Uterine smooth muscle cell (primary cell): ENCODE measurements around the gene NAA50. TPM values are rescaled to one million over a fixed set of nuclear protein-coding genes. Genes with fewer than 3 reads are reported as not detected.

Source experiments
- total RNA-seq: library from RNA; depleted of rRNA; stranded (reverse); fragments of >200 nt; gene quantifications from 2 replicates; pipeline ENCODE4 v1.2.3, GENCODE V29; 2014

NAA50 gene
- 186 and 299 TPM in 2 replicates for total RNA-seq

GRCh38 chr3:113745756-113746547 is at the start of gene NAA50:
TSS of gene NAA50 (minus strand) at chr3:113746249. CDS start at chr3:113745949, 300 bp downstream.

GRCh38 chr3:113746548-113747282 is 666 bp upstream of the NAA50 start, which contains the start of gene ATP6V1A:
TSS of gene ATP6V1A (plus strand) at chr3:113747035. CDS start at chr3:113778754, 31,719 bp downstream.

GRCh38 chr3:113695786-113696645 is 50.0 kb downstream of the NAA50 start, which contains the start of gene USF3:
TSS of gene USF3 (minus strand) at chr3:113696642. CDS start at chr3:113674878, 21,764 bp downstream.

Other genes with a start within 250 kb of the NAA50 start
- 12.9 and 17.9 TPM in 2 replicates for gene SPICE1, start 231.1 kb downstream of the NAA50 start, total RNA-seq
- not detected in 2 replicates for gene SIDT1, start 213.7 kb downstream of the NAA50 start, total RNA-seq
- 5.6 and 6.5 TPM in 2 replicates for gene USF3, start 49.6 kb downstream of the NAA50 start, total RNA-seq
- 119 and 133 TPM in 2 replicates for gene ATP6V1A, start 786 bp upstream of the NAA50 start, total RNA-seq
- 5.9 and 7.6 TPM in 2 replicates for gene GRAMD1C, start 92.5 kb upstream of the NAA50 start, total RNA-seq
- 0.55 and 1.1 TPM in 2 replicates for gene ZDHHC23, start 201.8 kb upstream of the NAA50 start, total RNA-seq